Endothelial cell of umbilical vein (primary cell): ENCODE measurements around the gene S100A14. TPM values are rescaled to one million over a fixed set of nuclear protein-coding genes. Genes with fewer than 3 reads are reported as not detected.

Experiments used
- BruUV-seq: library from RNA; stranded (reverse); fragments of 400-500 nt; replicated peaks from 2 replicates; lab custom pipeline; 2021; lab: Mats Ljungman, UMichigan
- CTCF ChIA-PET: fragments of 300-600, 350-600 bp; sonication (Branson Sonifier 250); formaldehyde crosslinking; loops from one replicate; lab custom pipeline; 2021; ENCODE audit warnings: antibody characterized with exemption, inconsistent platforms; lab: Charles Lee
- POLR2A ChIA-PET: fragments of 300-600, 350-600 bp; sonication (Branson Sonifier 250); formaldehyde crosslinking; loops from one replicate; lab custom pipeline; 2021; ENCODE audit warnings: antibody characterized with exemption, inconsistent platforms; lab: Charles Lee
- DNase-seq: peaks from one replicate; pipeline ENCODE4 v3.0.0-alpha.2; 2011; ENCODE audit warnings: low read depth, low spot score
- FAIRE-seq: peaks from 2 replicates; lab custom pipeline; 2011; peaks lifted over from hg19 to GRCh38; lab: Jason Lieb, UNC
- H2AFZ ChIP-seq: 2 replicates; pipeline ENCODE4 v1.6.0; 2012; ENCODE audit warnings: low read depth, low read length, control low read depth, inconsistent platforms
- H3K27ac ChIP-seq: 2 replicates; pipeline ENCODE4 v1.5.1; 2011; ENCODE audit warnings: low read depth, mild to moderate bottlenecking, control low read depth, low read length, moderate library complexity; ENCODE audit not compliant: insufficient read depth
- H3K27me3 ChIP-seq, 2 experiments: 2 replicates each; pipeline versions ENCODE4 v1.6.0 to v1.6.1; 2011; ENCODE audit warnings: low read length in 2 of 2, mixed read lengths in 1 of 2; ENCODE audit not compliant: control insufficient read depth in 2 of 2, insufficient read depth in 2 of 2
- H3K36me3 ChIP-seq, 2 experiments: 2 replicates in 1 of 2; 3 replicates in 1 of 2; pipeline ENCODE4 v1.5.1; 2011; ENCODE audit warnings: low read length in 2 of 2, mild to moderate bottlenecking in 1 of 2, moderate library complexity in 1 of 2; ENCODE audit not compliant: control insufficient read depth in 2 of 2, insufficient read depth in 2 of 2; ENCODE audit errors: extremely low read depth in 1 of 2
- H3K4me1 ChIP-seq: 3 replicates; pipeline ENCODE4 v1.5.1; 2011; ENCODE audit warnings: mild to moderate bottlenecking, low read length; ENCODE audit not compliant: control insufficient read depth, insufficient read depth; ENCODE audit errors: extremely low read depth
- H3K4me2 ChIP-seq: 2 replicates; pipeline ENCODE4 v1.6.1; 2011; ENCODE audit warnings: low read length, control low read depth, mixed read lengths; ENCODE audit not compliant: insufficient read depth
- H3K4me3 ChIP-seq, 3 experiments: fragments of 200-600 bp in 1 of 3; sonication (generic), shearing (Covaris generic) in 1 of 3; replicated peaks in 1 of 3; 2 replicates each; pipeline ENCODE4 v1.5.1; 2011 to 2016; ENCODE audit warnings: control low read depth in 3 of 3, low read length in 3 of 3, mild to moderate bottlenecking in 2 of 3, inconsistent platforms in 1 of 3, low read depth in 1 of 3, moderate library complexity in 1 of 3; ENCODE audit not compliant: insufficient read depth in 1 of 3
- H3K79me2 ChIP-seq: 2 replicates; pipeline ENCODE4 v1.6.0; 2012; ENCODE audit warnings: low read length, inconsistent platforms; ENCODE audit not compliant: control insufficient read depth, insufficient read depth
- H3K9ac ChIP-seq: replicated peaks from 2 replicates; pipeline ENCODE3; 2011; ENCODE audit warnings: low read length, control low read depth; ENCODE audit not compliant: insufficient read depth; ENCODE audit errors: extremely low read depth
- H3K9me1 ChIP-seq: replicated peaks from 3 replicates; pipeline ENCODE4 v1.6.0; 2011; ENCODE audit warnings: mild to moderate bottlenecking, low read length; ENCODE audit not compliant: control insufficient read depth, insufficient read depth; ENCODE audit errors: extremely low read depth
- H3K9me3 ChIP-seq: replicated peaks from 2 replicates; pipeline ENCODE4 v1.5.1; 2012; ENCODE audit warnings: low read length, inconsistent platforms; ENCODE audit not compliant: control insufficient read depth, insufficient read depth
- H4K20me1 ChIP-seq: replicated peaks from 2 replicates; pipeline ENCODE3; 2011; ENCODE audit warnings: mild to moderate bottlenecking, low read length; ENCODE audit not compliant: control insufficient read depth, insufficient read depth; ENCODE audit errors: extremely low read depth
- EZH2 ChIP-seq: IDR thresholded peaks from 2 replicates; pipeline ENCODE4 v1.6.1; 2012; ENCODE audit warnings: borderline replicate concordance, low read depth, mild to moderate bottlenecking, moderate library complexity, low read length, inconsistent platforms; ENCODE audit not compliant: severe bottlenecking
- FOS ChIP-seq: IDR thresholded peaks from 2 replicates; pipeline ENCODE4 v1.6.1; 2011; ENCODE audit warnings: mild to moderate bottlenecking, low read length, moderate library complexity, borderline replicate concordance; ENCODE audit not compliant: insufficient read depth
- GATA2 ChIP-seq: IDR thresholded peaks from 2 replicates; pipeline ENCODE4 v1.7.0; 2011; ENCODE audit warnings: low read depth, mild to moderate bottlenecking, moderate library complexity, mixed read lengths, low read length; ENCODE audit not compliant: insufficient read length, insufficient read depth
- JUN ChIP-seq: IDR thresholded peaks from 2 replicates; pipeline ENCODE4 v1.6.1; 2011; ENCODE audit warnings: borderline replicate concordance, low read depth; ENCODE audit not compliant: insufficient read length, insufficient read depth
- MYC ChIP-seq: IDR thresholded peaks from one replicate; pipeline ENCODE4 v1.6.1; 2011; ENCODE audit warnings: mild to moderate bottlenecking, low read depth, low read length
- POLR2A ChIP-seq: IDR thresholded peaks from 2 replicates; pipeline ENCODE4 v1.6.1; 2012; ENCODE audit warnings: low read depth, mild to moderate bottlenecking, control low read depth, low read length
- POLR2AphosphoS5 ChIP-seq: IDR thresholded peaks from 2 replicates; pipeline ENCODE4 v1.6.1; 2012; ENCODE audit warnings: low read depth, mild to moderate bottlenecking, control low read depth, low read length, moderate library complexity; ENCODE audit not compliant: insufficient read depth
- dilution Hi-C: fragments of 300-500 bp; cut with MboI; formaldehyde crosslinking; loops from one replicate; pipeline ENCODE4 v1.15.0; 2019; ENCODE audit warnings: low sequenced_read_pairs; ENCODE audit not compliant: extremely low pct_ligation_motif_present
- intact Hi-C: fragments of 100-400 bp; cut with micrococcal nuclease; formaldehyde crosslinking; loops from one replicate; pipeline ENCODE4 v1.10.0; 2022
- polyA plus RNA-seq, 4 experiments: library from polyadenylated mRNA; depleted of rRNA in 3 of 4; stranded (reverse) in 3 of 4; unstranded in 1 of 4; fragments of >200 nt; gene quantifications; 2 replicates each; pipeline versions ENCODE4 v1.2.1 to v1.2.3, GENCODE V29; 2011 to 2012; ENCODE audit warnings: missing spikeins in 1 of 4
- total RNA-seq: library from RNA; stranded (reverse); gene quantifications from 2 replicates; pipeline ENCODE4 v1.2.3, GENCODE V29; 2021
- TF ChIP-seq, protein P1 (sequence below), 2 donors: IDR thresholded peaks; 1 replicate in 1 of 2; 2 replicates in 1 of 2; pipeline ENCODE4 v1.5.1; 2011; ENCODE audit warnings: low read length in 2 of 2, mild to moderate bottlenecking in 2 of 2, moderate library complexity in 2 of 2, control low read depth in 1 of 2, inconsistent platforms in 1 of 2, low read depth in 1 of 2; ENCODE audit not compliant: insufficient read depth in 1 of 2; ENCODE audit errors: extremely low read depth in 1 of 2
- TF ChIP-seq, protein P2 (sequence below): IDR thresholded peaks from 2 replicates; pipeline ENCODE4 v1.6.1; 2011; ENCODE audit not compliant: insufficient read depth, insufficient read length

The S100A14 gene
- total and polyA plus RNA-seq, 2 donors (not counting 3 experiments of a cell fraction or from before 2014, with no cell fraction given), result 0.10 TPM; not detected in 1

- intact Hi-C loops, result no loop called here
- ChIA-PET CTCF (interaction anchor here (1.9 to 7.8 kb wide), 3 partner anchors 10 to 54 kb away, joined by 4 to 145 read pairs (median 27); partner anchors contain the start of gene S100A14), POLR2A (interaction anchor here (1.3 kb wide), 1 partner anchor 9 kb away, joined by 3 read pairs; the partner anchor contains the start of gene CHTOP)
- H3K27ac ChIP-seq, result no peak overlapping the region
- DNase-seq, result no peak
- no peak overlapping the region for H3K9ac ChIP-seq
- FAIRE-seq, result peak; percentile 43
- H3K4me1 ChIP-seq, result peaks cover 14% of the 10 kb centered on the region
- BruUV-seq, result no TSS peak
- H2AFZ ChIP-seq, result no peak overlapping the region
- no peaks in the 10 kb centered on the region for H3K9me3 ChIP-seq
- no peaks in the 10 kb centered on the region for H3K9me1 ChIP-seq
- TF ChIP-seq POLR2A, result no peak
- TF ChIP-seq POLR2AphosphoS5, result no peak
- TF ChIP-seq GATA2, result no peak
- no peak for TF ChIP-seq EZH2
- TF ChIP-seq FOS, result no peak
- TF ChIP-seq MYC, result no peak
- TF ChIP-seq, protein P1, sequence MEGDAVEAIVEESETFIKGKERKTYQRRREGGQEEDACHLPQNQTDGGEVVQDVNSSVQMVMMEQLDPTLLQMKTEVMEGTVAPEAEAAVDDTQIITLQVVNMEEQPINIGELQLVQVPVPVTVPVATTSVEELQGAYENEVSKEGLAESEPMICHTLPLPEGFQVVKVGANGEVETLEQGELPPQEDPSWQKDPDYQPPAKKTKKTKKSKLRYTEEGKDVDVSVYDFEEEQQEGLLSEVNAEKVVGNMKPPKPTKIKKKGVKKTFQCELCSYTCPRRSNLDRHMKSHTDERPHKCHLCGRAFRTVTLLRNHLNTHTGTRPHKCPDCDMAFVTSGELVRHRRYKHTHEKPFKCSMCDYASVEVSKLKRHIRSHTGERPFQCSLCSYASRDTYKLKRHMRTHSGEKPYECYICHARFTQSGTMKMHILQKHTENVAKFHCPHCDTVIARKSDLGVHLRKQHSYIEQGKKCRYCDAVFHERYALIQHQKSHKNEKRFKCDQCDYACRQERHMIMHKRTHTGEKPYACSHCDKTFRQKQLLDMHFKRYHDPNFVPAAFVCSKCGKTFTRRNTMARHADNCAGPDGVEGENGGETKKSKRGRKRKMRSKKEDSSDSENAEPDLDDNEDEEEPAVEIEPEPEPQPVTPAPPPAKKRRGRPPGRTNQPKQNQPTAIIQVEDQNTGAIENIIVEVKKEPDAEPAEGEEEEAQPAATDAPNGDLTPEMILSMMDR (IDR thresholded peaks at IDR 0.05; ENCODE audit: extremely low read depth in 1 of 2, insufficient read depth in 1 of 2, low read depth in 1 of 2, low read length in 2 of 2), result no peak
- no peak for TF ChIP-seq JUN
- TF ChIP-seq, protein P2, sequence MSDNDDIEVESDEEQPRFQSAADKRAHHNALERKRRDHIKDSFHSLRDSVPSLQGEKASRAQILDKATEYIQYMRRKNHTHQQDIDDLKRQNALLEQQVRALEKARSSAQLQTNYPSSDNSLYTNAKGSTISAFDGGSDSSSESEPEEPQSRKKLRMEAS, result no peak
- H3K79me2 ChIP-seq, result peaks cover 28% of the 10 kb centered on the region
- no peaks in the 10 kb centered on the region for H3K36me3 ChIP-seq
- H3K4me2 ChIP-seq, result no peak overlapping the region
- H3K27me3 ChIP-seq, result no peaks in the 10 kb centered on the region
- H4K20me1 ChIP-seq, result no peaks in the 10 kb centered on the region
- H3K4me3 ChIP-seq, result no peak overlapping the region
- dilution Hi-C loops, result no loop called here
Measured at GRCh38 chr1:153624965-153625611, 9.0 kb upstream of the S100A14 start.
